Measurements from ENCODE around the gene GJD2. TPM values are rescaled to one million over a fixed set of nuclear protein-coding genes. Genes with fewer than 3 reads are reported as not detected.

GJD2 gene
- total RNA-seq, 6 experiments from 2014 or later = not detected

GRCh38 chr15:34719695-34720094, 35.1 kb downstream of the GJD2 start:
- no peak for TF ChIP-seq CTCF (IDR thresholded peaks at IDR 0.05)
- H3K36me3 Mint-ChIP-seq (ENCODE audit: low read depth) = no peaks in the 10 kb centered on the region
- no peak overlapping the region for H3K27ac Mint-ChIP-seq
- no peaks in the 10 kb centered on the region for H3K9me3 Mint-ChIP-seq
- H3K4me3 Mint-ChIP-seq = no peak overlapping the region
- no peaks in the 10 kb centered on the region for H3K27me3 Mint-ChIP-seq (ENCODE audit: insufficient read depth)
- DNase-seq = no peak
- peaks cover 81% of the 10 kb centered on the region for H3K4me1 Mint-ChIP-seq (ENCODE audit: low read depth)

GRCh38 chr15:34718681-34719665, 35.8 kb downstream of the GJD2 start:
- no peak for TF ChIP-seq CTCF (IDR thresholded peaks at IDR 0.05)
- no peak for DNase-seq
- no peaks in the 10 kb centered on the region for H3K9me3 Mint-ChIP-seq
- H3K36me3 Mint-ChIP-seq (ENCODE audit: low read depth) = no peaks in the 10 kb centered on the region
- H3K4me1 Mint-ChIP-seq (ENCODE audit: low read depth) = peaks cover 75% of the 10 kb centered on the region
- H3K27me3 Mint-ChIP-seq (ENCODE audit: insufficient read depth) = no peaks in the 10 kb centered on the region
- H3K4me3 Mint-ChIP-seq = no peak overlapping the region
- peak overlapping the region; percentile 48 for H3K27ac Mint-ChIP-seq

GRCh38 chr15:34717729-34718128, 37.1 kb downstream of the GJD2 start:
- no peaks in the 10 kb centered on the region for H3K36me3 Mint-ChIP-seq (ENCODE audit: low read depth)
- H3K4me1 Mint-ChIP-seq (ENCODE audit: low read depth) = peaks cover 62% of the 10 kb centered on the region
- no peak for TF ChIP-seq CTCF (IDR thresholded peaks at IDR 0.05)
- H3K27me3 Mint-ChIP-seq (ENCODE audit: insufficient read depth) = no peaks in the 10 kb centered on the region
- no peak for DNase-seq
- H3K4me3 Mint-ChIP-seq = no peak overlapping the region
- H3K27ac Mint-ChIP-seq = no peak overlapping the region; the same call in 1 of the 2 replicates
- no peaks in the 10 kb centered on the region for H3K9me3 Mint-ChIP-seq

- Mint-ChIP-seq H3K4me3 (no peak overlapping the region), H3K4me1 (ENCODE audit: low read depth) (peaks cover 52% of the 10 kb centered on the region), H3K27me3 (ENCODE audit: insufficient read depth) (no peaks in the 10 kb centered on the region), H3K9me3 (no peaks in the 10 kb centered on the region), H3K27ac (no peak overlapping the region), H3K36me3 (ENCODE audit: low read depth) (no peaks in the 10 kb centered on the region)
- no peak for DNase-seq
- no peak for TF ChIP-seq CTCF (IDR thresholded peaks at IDR 0.05)
These were observed 38.7 kb downstream of the GJD2 start for GRCh38 chr15:34716111-34716510.

GRCh38 chr15:34714476-34715121, 40.2 kb downstream of the GJD2 start:
- Mint-ChIP-seq H3K9me3 (no peaks in the 10 kb centered on the region), H3K36me3 (ENCODE audit: low read depth) (no peaks in the 10 kb centered on the region), H3K27ac (no peak overlapping the region), H3K4me3 (no peak overlapping the region), H3K4me1 (ENCODE audit: low read depth) (peaks cover 51% of the 10 kb centered on the region), H3K27me3 (ENCODE audit: insufficient read depth) (no peaks in the 10 kb centered on the region)
- TF ChIP-seq CTCF (IDR thresholded peaks at IDR 0.05) = no peak
- DNase-seq = no peak

Measured in HFFc6 (cell line).